Activated T-cell treated with anti-CD3 and anti-CD28 coated beads, Interleukin-2, amount 50 U/mL, for 48 hours (primary cell): Measurements from ENCODE around the gene CDKN2B.
A peak's percentile ranks its signal among the peaks of the same experiment; 100 is the strongest.

Experiments
- DNase-seq, 2 experiments: peaks; one replicate each; pipeline ENCODE4 v3.0.0-alpha.2; 2020

CDKN2B gene

DNA sequence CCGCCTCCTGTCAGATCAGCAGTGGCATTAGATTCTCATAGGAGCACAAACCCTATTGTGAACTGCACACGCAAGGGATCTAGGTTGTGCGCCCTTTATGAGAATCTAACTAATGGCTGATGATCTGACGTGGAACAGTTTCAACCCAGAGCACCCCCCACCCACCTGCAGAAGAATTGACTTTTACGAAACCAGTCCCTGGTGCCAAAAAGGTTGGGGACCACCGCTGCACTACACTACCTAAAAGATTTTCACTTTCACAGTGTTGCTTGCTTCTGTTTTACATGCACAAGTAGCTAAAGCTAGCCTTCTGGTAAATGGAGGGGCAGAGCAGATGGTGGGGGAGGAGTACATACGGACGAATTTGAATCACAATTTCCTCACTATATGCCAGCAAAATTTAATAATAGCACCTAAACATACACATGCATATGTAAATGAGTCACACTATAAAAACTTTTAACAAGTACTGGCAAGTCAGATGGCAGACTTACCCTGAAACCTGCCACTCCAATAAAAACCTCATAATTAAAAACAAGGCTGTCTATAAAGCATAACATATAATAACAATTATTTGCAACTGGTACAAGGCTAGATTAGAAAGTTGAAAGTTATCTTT lies 24.0 kb upstream of the CDKN2B start:
- no peak for DNase-seq

DNA sequence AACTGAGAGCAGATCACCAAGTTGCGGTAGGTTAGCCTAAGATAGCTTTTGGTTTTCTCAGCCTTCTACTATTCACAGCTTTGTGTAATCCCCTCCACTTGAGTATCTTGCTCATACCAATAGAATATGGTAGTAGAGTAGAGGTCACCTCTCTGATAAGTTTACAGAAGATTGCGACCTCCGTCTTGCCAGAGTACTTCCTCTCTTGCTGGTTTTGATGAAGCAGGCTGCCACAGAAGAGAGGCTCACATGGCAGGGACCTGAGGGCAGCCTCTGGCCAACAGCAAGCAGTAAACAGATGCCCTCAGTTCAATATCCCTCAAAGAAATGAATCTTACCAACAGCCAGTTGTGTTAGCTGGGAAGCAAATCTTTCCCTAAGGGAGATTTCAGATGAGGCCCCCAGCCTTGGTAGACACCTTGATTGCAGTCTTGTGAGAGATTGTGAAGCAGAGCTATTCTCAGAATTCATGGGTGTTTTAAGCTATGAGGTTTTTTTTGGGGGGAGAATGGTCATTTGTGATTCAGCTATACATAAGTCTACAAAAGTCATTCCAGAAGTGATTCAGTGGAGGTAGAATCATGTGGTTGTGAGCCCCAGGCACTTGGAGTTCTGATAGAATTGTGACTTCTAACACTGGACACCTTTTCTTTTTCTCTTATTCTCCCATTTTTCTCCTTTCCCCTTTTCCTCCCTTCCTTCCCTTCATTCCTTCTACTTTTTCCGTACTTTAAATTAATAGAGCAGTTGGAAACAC lies 22.7 kb upstream of the CDKN2B start:
- no peak for DNase-seq

DNA sequence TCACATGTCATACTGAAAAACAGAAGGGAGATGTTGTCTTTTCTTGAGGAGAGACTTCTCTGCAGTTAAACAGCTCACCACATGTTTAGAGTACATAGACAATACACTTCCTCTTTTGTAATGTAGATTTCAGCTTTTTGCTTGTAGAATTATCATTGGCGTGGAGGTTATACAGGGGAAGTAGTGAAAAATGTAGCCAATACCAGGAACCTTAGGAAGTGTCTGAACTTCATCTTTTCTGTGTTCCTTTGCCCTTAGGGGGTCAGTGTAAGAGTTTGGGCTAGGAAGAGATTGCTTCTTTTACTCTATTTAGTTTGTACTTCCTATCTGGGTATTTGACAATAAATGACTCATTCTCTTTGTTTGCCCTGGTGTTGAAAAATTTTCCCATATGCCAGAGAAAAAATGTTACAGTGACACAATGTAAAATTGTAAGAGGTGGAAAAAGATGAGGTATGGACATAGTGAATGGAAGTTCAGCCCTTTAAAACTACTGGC lies 21.0 kb upstream of the CDKN2B start:
- no peak for DNase-seq

DNA sequence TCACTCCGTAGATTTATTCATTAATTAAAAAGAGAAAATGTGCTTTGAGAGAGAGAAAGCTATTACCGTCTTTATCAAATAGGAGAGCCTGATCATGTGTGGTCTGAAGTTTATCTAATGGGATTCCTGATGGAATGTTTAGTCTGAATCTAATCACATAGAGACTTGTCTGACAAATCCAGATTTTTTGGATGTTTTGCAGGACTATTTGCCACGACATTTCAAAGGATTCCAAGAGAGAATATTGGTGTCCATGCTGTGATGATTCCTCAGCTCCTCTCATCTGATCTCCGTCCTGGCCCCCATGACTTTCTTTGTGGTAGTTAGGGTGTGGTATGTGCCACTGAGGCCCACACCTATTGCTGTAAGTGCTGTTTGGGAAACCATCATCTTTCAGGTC lies 20.1 kb upstream of the CDKN2B start:
- no peak for DNase-seq

DNA sequence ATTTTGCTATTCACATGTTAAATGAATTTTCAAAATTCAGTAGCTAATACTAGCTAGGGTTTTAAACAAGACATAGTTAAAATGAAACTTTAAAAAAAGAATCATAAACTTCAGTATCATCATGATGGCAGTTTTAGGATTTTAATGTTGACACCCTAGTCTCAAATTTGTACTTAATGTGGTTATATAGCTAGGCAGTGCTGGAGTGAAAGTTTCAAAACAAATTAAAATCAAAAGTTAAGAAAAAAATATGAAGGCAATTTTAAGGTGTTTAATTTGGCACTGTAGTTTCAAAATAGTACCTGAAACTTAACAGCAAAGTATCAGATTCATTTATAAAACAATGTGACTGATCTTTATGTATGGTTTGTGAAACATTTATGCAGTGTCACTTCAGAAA lies 19.3 kb upstream of the CDKN2B start:
- no peak for DNase-seq

DNA sequence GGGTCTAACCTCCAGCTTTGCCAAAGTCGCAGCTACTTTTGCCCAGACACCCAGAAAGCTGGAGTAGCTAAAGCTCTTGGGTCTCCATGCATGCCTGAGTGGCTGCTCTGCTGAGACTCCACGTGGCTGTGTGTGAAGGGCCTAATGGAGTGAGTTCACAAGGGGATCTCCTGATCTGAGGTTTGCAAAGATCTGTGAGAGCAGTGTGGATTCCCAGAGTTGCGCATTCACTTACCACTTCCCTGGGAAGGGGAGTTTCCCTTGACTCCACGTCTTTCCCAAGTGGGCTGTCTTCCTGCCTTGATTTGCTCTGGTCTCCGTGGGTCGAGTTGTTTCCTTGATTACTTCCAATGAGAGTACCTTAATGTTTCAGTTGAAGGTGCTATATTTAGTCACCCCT lies 17.6 kb upstream of the CDKN2B start:
- no peak for DNase-seq

DNA sequence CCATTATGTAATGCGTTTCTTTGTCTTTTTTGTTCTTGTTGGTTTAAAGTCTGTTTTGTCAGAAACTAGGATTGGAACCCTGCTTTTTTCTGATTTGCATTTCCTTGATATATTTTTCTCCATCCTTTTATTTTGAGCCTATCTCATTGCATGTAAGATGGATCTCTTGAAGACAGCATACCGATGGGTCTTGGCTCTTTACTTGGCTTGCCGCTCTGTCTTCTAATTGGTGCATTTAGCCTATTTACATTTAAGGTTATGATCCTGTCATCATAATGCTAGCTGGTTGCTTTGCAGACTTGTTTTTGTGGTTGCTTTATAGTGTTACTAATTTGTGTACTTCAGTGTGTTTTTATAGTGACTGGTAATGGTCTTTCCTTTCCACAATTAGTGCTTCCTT lies 13.3 kb upstream of the CDKN2B start:
- DNase-seq = no peak

DNA sequence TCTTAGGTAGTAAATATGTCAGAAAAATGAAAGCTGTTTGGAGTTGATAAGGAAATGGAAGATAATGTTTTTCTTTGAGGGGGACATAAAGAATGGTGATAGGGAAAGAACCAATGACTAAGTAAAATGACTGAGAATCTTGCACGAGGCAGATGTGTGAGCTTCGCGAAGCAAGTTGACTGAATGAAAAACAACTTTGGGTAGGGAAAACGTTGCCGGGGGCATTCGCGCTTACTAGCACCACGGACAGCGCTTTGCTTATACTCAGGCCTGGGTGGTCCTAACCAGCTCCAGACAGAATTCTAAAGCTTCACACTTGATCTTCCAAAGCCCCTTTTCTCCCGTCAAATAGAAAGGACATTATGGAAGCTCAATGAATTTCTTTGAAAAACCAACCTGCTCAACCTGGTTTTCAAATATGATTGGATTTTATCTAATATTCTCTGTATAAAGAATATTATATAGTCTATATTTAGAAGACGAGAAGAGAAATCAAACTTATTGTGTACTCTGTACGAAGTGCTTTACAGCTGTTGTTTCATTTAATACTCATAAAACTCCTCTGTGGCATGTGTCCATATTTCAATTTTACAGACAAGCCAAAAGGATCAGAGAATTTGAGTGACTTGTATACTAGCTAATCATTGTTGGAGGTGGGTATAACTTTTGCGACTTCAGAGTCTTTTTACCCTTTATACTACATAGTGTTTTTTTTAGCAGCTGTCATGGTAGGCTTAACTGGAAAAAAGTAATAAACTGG lies 1.9 kb upstream of the CDKN2B start:
- DNase-seq = no peak

DNA sequence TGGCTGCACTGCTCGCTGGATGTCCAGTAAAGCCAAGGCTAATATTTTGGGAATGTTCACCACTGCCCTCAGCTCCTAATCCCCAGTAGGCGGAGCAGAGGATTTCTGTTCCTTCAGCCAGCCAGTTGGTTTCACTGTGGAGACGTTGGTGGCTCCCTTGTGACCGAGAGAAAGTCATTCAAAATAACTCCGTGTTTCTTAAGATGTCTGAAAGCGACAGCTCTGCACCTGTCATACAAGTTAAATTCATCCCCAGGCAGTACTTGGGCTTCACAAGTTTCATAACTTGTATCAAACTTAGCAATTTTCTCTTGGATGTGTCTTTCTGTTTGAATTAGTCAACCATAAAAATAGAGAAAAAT lies 382 bp upstream of the CDKN2B start:
- no peak for DNase-seq

DNA sequence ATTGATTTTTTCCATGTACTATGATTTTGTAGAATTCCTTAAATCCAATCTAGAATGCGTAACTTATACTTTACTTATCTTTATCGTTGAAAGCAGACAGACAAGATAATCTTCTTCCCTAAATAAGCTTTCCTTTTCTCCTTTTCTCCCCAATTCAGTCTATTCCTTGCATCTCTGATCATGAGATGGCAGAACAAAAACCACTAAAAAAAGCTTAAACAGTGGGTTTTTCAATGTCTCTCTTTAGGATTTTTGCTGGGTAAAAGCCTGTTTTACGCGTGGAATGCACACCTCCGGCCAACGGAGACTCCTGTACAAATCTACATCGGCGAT lies 755 bp downstream of the CDKN2B start:
- no peak for DNase-seq

DNA sequence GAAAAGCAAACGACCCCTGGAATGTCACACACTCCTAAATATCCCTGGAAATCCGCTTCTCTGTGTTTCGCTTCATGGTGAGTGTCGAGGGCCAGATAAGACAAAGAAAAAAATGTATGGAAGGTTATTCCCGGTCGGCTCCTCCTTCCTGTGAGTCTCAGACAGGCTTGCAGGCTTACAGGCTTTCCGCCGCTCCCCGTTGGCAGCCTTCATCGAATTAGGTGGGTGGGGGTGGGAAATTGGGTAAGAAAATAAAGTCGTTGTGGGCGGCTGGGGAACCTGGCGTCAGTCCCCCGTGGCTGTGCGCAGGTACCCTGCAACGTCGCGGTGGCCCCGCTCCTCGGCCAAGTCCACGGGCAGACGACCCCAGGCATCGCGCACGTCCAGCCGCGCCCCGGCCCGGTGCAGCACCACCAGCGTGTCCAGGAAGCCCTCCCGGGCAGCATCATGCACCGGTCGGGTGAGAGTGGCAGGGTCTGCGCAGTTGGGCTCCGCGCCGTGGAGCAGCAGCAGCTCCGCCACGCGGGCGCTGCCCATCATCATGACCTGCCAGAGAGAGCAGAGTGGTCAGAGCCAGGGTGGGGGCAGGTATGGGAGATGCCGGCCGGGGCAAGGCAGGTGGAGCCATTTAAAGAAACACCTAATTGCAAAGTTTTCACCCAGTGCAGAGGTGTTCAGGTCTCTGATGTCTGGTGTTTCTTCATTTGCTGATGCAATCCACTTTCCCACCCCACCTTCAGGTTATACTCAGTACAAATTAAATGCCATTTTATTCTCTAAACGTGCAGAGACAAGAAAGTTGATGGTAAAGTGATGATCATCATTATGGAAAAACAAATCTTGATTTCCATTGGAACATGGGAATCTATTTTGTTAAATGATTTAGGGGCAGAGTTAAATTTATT lies 3.2 kb downstream of the CDKN2B start:
- DNase-seq = no peak

DNA sequence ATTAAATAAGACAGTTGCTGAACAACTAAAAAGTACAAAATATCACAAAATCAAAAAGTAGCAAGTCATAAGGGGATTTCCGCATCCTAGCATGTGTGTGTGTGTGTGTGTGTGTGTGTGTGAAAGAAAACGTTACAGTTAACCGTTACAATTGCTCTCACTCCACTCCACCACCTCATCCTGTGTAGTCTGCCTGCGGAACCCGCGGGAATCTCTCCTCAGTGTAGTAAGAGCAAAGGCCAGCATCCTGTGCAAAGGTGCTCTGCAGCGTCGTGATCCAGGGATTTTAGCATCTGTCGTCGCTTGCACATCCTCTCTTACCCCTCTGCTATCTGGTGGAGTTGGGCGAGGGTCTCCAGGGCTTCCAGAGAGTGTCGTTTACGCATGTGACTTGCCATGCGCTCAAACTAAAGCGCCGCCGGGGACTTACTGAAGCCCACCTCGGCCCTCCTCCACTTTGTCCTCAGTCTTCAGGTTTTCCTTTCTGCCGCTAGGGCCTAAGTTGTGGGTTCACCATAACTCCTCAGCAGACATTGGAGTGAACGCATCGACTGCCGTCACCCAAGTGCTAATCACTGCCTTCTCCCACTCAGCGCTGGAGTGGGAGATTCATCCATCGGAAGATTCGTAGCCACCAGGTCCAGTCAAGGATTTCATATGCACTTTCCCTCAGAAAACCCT lies 3.9 kb downstream of the CDKN2B start:
- no peak for DNase-seq

DNA sequence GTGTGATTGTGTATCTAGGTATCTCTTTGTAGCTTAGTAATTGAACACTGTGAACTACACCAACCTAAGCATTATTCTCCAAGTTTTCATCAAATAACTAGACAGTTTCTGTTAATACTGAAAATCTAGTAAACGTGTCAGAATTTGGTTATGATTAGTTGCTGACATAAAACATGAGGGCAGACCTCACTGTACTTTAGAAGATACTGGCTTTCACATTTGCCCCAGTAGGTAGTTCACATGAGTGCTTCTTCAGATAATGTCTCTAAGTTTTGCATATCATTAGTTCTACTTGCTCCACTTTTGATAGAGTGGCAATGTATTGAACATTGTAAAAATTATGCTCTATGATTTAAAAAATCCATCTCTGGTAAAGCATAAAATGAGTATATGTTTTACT lies 7.1 kb downstream of the CDKN2B start:
- DNase-seq = no peak

DNA sequence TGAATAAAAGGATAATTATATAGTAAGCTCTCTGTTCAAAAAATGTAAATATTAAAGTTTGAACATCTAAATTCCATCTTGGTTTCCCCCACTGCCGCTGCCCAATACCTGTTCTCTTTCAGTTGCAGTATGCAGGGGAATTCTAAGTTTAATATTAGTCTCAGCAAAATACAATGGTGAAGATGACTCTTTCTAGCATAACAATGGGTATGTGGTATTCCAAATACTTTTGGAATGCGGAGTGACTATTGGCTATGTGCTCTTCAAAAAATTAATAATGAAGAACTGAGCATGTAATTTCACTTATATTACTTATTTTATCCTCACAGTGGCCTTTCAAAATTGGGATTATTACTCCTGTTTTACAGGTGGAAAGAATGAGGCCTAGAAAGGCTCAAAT lies 11.1 kb downstream of the CDKN2B start:
- DNase-seq = no peak

DNA sequence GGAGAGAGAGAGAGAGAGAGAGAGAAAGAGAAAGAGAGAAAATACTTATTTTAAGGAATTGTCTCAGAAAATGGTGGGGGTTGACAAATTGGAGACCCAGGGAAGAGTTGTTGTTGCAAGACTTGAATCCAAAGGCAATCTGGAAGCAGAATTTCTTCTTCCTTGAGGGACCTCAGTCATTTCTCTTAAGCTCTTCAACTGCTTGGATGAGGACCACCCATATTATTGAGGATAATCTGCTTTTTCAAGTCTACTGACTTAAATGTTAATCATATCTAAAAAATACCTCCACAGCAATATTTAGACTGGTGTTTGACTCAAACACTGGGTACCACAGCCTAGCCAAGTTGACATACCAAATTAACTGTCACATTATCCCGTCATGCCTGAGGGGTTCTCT lies 11.6 kb downstream of the CDKN2B start:
- no peak for DNase-seq

DNA sequence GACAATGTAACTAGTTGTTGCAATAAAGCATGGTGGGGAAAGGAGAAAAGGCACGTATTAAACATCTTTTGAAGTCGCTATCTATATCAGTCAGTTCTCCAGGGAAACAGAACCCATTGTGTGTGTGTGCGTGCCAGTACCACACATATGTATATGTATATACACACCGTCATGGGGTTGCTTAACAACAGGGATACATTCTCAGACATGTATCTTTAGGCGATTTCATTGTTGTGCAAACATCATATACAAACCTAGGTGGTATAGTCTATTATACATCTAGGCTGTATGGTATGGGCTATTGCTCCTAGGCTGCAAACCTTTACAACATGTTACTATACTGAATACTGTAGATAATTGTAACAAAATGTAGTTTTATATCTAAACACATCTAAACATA lies 12.2 kb downstream of the CDKN2B start:
- DNase-seq = no peak

DNA sequence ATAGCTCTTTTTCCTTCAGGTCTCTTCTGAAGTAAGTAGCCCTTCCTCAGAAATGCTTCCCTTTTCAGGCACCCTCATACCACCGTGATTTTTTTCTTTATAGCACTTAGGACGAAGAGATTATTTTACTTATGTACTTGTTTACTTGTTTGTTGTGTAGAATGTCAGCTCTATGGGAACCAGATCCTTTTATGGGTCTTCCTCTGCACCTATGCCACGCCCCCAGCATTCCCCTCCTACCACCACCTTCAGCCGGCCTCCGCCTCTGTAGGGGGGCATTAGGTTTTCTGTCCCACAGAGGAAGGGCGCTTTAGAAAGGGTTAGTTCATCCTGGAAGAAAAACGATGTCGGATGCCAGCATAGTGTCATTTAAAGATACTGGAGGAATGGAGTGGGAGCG lies 12.7 kb downstream of the CDKN2B start:
- DNase-seq = no peak

DNA sequence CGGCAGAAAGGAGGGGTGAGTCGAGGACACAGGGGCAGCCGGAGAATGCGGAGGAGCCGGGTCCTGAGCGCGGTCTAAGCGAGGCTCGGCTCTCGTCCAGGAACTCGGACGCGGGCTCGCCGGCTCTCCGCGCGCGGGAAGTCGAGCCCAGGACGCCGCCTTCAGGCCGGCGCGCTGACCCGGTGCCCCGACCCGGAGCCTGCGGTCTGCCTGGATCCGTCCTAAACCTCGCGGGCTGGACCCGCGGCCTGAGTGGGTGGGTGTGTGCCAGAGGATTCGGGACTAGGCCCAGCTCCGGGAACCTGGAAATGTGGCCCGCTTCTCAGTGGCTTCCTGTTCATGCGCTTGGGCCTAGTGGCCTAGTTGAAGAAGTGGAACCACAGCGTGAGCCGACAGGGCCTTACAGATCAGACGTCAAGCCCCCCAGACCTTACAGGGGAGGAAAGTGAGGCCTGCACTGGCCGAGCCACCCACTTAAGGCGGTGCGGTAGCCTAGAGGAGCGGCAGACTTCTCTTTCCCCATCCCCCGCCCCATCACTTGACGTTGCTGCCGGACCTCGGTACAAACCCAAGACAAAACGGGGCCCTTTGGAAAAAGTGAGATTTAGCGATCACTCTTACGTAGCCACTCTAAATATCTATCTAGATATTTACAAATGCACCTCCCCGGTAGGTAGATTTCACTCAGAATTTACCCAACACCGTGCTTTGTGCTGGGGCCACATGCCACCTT lies 13.3 kb downstream of the CDKN2B start:
- no peak for DNase-seq

DNA sequence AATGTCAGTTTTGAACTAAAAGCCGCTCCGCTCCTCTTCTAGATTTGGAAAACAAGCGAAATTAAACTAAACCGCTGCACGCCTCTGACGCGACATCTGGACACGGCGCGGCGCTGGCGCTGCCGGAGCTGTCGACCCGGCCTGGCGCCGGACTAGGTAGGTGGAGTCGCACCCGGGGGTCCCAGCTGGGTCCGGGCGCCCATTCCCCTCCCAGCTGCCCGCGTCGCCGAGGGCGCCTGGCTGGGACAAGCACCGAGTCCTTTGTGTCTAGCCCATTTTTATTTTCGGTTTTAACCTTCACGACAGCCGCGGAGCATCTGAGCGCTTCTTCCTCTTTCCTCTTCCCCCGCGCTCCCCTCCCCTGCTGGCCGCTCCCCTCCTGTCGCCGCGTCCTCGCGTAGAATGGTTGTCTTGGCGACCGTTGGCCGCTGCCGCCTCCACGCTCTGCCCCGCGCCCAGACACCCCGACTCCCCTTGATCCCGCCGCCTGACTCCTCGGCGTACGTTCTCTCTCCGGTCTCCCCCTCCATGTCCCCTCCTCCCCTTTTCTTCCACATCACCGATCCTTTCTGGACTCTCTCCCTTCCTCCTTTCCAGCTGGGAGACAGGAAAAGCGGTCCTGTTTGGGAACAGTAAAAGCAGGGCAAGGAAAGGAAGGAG lies 14.0 kb downstream of the CDKN2B start:
- peak; percentile 71 to 72 for DNase-seq

DNA sequence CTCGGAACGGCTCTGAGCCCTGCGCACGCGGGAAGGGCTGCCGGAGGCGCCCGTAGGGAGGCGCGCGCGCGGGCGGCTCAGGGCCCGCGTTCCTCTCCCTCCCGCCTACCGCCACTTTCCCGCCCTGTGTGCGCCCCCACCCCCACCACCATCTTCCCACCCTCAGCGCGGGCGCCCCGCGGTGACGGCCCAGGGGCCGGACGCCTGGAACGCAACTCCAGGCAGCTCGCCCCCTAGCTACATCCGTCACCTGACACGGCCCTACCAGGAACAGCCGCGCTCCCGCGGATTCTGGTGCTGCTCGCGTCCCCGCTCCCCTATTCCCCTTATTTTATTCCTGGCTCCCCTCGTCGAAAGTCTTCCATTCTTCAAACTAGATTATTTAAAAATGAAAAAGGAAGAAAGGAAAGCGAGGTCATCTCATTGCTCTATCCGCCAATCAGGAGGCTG lies 14.5 kb downstream of the CDKN2B start, which contains the start of gene CDKN2B-AS1:
Gene CDKN2B-AS1, plus strand, starts transcription at position 236 of the 450 bp plus-strand sequence.
- peak; percentile 56 to 62 for DNase-seq
